HL-60/S4 treated with phorbol 12-myristate 13-acetate at 8.2 ng/mL for 4 days and 3 days (cell line): ENCODE data around the gene CUTC.
"Not testable (repeated sequence)": the region's sequence is repeated elsewhere in the genome, so short reads cannot be mapped to it uniquely, and the experiment has no call there.

Source experiments
- in situ Hi-C: fragments of 300-500 bp; cut with MboI; formaldehyde crosslinking; loops from 2 replicates; pipeline ENCODE4 v1.15.0; 2022; ENCODE audit warnings: low sequenced_read_pairs

Gene CUTC, protein sequence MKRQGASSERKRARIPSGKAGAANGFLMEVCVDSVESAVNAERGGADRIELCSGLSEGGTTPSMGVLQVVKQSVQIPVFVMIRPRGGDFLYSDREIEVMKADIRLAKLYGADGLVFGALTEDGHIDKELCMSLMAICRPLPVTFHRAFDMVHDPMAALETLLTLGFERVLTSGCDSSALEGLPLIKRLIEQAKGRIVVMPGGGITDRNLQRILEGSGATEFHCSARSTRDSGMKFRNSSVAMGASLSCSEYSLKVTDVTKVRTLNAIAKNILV

DNA sequence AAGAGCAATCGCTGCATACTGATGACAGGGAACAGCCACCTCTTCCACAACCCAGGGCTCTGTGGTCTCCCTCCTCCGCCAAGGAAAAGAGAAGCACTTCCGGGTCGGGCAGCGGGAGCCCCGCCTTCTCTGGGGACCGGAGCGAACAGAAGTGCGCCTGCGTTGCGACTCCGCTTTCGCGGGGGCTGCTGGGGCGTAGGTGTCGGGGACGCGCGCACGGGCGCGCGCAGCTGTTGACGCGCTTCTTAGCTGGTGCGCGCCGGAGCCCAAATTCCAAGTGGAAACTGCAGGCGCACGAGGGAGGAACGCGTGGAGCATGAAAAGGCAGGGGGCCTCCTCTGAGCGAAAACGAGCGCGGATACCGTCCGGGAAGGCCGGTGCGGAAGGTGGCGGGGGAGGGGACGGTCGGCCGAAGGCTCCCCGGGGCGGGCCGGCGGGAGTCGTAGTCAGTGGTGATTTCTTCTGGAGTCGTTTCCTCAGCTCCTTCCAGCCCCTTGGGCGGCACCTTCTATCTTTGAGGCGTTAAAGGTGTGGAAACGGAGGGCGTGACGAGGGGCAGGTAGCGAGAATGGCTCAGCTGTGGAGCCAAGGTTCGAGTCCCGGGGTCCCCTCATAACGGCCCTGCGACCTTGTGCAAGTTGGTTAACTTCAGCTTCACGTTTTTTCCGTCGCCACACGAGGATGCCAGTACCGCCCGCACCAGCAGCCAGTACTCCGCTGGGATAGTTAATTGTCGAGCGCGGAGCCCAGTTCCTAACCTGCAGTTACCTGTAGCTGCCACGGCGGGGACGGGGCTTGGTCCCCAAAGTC is at the start of gene CUTC, which contains the start of gene COX15:
TSS of gene CUTC (plus strand) at position 202 of the 810 bp plus-strand sequence. CDS start at position 317, 115 bp downstream.
TSS of gene COX15 (minus strand) at position 95 of the 810 bp plus-strand sequence. CDS start at position 17, 78 bp downstream.
- in situ Hi-C loops = no loop called here

DNA sequence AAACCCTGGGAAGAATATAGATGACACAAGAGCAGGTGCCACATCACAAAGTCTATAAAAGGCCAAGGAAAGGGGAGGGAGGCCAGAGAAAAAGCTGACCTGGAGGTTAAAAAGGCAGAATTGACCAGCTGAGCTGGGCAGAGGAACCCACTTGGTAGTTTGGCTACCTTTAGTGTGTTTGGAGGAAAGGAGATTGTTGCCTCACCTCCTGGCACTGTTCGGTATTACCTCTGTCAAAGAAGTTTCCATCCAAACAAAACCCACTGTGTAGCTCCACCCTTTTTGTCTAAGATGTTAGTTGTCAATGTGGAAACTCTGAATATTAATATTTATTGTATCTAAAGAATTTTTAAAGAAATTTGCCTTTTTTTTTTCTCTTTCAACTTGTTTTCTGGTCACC is 49.3 kb upstream of the CUTC start:
- in situ Hi-C loops = no loop called here

DNA sequence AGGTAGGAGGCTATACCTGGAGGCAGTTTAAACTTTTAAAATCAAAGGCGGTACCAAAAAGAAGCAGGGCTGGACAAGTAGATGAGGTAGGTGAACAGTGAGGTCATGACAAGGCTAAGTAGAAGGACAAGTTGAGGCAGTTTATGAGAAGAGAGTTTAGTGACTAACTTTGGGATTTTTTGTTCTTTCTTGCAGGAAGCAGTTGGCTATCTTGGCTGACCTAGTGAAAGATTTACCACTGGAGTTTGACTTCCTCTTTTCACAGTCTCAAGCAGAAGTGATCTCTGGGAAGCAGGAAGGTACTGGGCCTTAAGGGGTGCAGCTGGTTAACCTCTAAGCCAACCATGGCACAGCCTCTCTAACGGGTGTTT is 46.5 kb upstream of the CUTC start:
- in situ Hi-C loops = no loop called here

DNA sequence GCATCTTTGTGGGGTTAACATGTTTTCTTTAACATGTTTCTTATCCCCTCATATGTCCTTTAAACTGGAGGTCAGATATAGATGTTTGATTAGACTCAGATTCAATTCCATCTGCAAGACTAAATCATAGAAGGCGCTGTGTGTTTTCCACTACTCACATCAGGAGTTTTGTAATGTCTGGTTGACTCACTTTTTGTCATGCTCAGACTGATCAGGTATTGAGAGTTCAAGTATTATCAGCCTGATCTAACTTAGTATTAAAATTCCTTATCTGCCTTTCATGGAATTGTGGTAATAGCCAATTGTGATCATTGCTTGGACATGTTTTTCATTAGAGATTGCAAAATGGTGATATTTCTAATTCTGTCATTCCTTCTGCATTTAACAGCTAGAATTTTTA is 42.6 kb upstream of the CUTC start:
- in situ Hi-C loops = no loop called here

DNA sequence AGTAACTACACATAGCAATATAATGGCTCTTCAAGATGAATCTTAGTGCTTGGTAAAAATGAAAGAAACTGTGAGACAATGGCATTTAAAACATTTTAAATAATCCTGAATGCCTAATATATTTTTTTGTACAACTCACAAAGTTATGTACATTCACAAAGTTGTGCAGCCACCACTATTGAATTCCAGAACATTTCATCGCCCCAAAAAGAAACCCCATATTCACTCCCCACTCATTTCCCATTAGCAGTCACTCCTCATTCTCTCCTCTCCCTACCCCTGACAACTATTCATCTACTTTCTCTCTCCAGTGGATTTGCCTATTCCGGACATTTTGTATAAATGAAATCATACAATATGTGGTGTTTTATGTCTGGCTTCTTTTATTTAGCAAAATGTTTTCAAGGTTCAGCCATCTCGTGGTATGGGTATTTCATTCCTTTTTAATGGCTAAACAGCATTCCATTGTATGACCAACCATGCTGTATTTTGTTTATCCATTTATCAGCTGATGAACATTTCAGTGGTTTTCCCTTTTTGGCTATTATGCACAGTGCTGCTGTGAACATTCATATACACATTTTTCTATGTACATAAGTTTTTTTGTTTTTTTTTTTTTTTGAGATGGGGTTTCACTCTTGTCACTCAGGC is 38.0 kb upstream of the CUTC start:
- in situ Hi-C loops = no loop called here

DNA sequence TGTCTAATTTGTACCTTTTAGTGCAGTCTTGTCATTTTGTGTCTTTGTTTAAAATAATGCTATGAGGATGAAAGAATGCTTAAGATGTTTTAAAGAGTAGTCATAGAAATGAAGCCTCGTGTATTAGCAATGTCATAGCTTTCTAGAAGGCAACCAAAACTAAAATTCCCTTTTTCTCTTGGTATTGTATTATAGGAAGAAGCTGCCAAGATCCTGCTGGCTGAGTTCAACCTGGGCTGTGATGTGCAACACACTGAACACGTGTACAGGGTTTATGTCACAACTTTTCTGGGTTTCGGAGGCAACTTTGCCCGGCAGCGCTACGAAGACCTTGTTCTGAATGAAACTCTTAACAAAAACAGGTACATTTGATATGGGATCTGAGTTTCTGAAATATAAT is 36.3 kb upstream of the CUTC start:
- in situ Hi-C loops = no loop called here

DNA sequence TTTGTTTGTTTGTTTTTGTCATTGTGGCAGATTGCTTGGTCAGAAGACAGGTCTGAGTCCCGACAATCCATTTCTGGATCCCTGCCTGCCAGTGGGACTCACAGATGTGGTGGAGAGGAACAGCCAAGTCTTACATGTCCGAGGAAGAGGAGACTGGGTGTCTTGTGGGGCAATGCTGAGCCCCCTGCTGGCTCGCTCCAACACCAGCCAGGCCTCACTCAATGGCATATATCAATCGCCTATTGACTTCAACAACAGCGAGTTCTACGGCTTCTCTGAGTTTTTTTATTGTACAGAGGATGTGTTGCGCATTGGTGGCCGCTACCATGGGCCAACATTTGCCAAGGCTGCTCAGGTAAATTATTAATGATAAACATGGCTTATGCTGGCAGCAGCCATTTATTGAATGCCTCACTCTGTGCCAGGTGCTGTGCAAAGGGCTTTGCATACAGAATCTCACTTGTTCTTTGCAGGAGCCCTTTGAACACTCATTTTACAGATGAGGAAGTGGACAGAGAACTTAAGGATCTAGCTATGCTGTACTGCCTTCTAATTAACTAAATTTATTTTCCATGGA is 33.4 kb upstream of the CUTC start:
- in situ Hi-C loops = no loop called here

DNA sequence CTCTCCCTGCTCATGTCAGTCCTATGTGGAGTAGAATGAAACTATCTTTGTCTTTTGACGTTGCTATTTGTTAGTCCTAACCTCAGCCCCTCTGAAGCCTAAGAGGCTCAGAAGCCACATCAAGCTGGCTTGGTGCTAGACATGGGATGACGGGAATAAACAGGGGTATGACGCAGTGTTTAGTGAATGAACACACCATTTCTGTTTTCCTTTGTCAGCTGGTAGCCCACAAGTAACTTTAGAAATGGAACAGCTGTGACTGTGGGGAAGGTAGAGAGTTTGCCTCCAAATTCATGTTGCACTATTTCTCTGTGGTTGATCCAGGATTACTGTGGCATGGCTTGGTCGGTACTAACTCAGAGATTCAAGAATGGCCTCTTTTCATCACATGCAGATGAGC is 31.4 kb upstream of the CUTC start:
- in situ Hi-C loops = loop anchor here (25.0 kb wide), 1 partner anchor 263 kb away; the partner anchor contains the start of gene GOT1

DNA sequence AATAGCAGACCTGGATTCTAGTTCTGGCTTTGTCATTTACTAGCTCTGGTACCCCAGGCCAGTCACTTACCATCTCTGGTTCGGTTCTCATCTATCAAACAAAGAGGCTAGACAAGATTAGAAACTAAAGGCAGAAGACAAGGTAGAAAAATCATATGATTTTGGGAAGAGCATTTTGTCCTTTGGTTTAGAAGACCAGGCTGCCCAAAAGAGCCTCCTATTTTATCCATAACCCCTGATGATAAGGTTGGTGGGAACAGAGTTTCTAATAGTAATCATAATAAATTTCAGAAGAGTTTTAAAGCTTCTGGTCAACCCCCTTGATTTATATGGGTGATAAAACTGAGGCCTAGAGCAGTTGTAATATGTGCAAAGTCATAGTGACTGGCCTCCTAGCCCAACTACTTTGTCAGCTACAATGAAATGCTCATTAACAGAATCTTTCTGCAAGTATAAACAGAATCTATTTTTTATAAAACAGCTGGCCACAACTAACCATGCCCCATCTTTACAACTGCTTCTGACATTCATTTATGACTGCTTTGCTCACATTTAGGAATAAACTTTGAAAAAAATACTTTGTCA is 23.5 kb upstream of the CUTC start:
- in situ Hi-C loops = loop anchor here (25.0 kb wide), 1 partner anchor 271 kb away; the partner anchor contains the start of gene GOT1

DNA sequence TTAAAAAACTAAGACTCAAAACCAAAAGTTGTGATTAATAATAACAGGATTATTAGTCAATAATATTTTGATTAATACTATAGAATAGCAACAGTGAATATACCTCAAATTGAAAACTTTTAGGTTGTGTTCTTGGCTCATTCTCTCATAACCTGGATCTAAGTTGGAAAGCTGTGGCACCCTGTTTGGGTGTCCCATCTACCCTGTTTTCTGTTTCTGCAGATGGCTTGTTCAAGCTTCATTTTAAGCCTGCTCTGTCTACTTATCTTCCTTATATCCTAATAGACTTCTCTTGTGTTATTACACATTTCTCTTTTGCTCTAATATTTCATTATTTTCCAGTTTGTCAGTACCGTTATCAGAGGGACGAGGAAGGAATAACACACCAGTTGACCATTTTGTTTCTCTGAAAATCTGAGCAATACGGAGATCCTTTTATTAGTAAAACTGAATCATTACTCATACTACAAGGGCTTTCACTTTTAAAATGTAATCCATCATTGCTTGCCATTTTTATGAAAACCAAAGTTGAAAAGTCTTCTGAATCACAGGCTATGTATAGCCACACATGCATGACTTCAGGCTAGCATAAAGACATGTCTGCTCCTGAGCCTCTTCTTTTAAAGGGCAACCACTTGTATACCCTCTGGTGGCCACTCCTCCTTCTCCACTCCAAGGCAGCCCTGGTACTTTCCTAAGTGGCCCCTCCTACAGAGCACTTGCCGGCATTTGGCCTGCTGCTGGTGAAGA is 22.4 kb upstream of the CUTC start:
- in situ Hi-C loops = loop anchor here (25.0 kb wide), 1 partner anchor 272 kb away; the partner anchor contains the start of gene GOT1

DNA sequence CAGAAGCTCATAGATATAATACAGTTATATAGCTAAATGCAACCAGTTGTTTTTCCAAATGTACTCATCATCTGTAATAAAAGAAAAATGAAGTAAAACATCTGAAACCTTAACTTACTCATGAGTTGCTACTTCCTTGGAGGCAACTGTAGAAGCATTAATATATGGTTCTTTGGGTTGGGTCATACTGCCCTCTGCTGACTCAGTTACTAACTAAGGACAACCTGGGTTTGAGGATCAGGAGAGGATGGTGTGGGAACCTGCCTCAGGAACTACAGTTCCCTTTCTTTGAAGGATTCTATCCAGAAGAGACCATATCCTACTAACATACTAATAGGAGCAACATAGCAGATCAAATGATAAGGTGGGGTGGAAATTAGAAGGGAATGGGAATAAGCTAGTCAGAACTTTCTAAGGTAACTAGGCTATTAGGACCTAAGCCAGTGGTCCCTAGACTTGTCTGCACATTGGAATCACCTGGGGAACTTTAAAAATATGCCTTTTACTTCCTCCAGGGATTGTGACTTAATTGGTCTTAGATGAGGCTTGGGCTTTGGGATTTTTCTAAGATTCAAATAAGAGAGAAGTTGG is 20.8 kb upstream of the CUTC start:
- in situ Hi-C loops = loop anchor here (25.0 kb wide), 1 partner anchor 274 kb away; the partner anchor contains the start of gene GOT1

DNA sequence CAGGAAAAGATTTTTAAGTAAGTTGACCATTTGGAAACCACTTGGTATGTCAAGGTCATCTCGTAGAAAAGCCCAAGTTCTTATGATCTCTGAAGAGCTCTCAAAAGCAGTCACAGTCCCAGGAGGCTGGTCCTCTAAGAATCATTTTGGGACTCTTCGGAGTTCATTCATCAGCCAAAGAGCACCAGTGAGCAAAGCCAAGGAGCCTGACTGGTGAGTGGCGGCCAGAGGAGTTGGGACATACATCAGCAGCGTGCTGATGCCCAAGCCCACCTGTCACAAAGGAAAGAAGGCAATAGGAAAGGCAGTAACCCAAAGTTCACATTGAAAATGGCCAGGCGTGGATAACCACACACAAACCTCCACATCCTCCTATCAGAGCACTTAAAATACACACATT is 17.6 kb upstream of the CUTC start:
- in situ Hi-C loops = loop anchor here (25.0 kb wide), 1 partner anchor 277 kb away; the partner anchor contains the start of gene GOT1

DNA sequence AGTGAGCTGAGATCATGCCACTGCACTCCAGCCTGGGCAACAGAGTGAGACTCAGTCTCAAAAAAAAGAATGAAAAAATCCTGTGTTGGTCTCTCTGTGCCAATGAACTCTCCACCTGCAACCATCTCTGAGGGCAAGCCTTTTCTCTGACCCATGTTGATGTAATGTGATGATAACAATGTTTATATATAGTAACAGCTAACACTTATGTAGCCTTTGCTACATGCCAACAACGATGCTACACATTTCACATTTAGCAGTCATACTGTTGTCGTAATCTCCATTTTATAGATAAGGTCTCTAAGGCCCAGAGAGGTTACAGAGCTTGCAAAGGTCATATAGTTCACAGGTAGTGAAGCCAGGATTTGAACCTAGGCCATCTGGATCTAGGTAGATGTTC is 11.6 kb upstream of the CUTC start:
- in situ Hi-C loops = loop anchor here (25.0 kb wide), 1 partner anchor 283 kb away; the partner anchor contains the start of gene GOT1

DNA sequence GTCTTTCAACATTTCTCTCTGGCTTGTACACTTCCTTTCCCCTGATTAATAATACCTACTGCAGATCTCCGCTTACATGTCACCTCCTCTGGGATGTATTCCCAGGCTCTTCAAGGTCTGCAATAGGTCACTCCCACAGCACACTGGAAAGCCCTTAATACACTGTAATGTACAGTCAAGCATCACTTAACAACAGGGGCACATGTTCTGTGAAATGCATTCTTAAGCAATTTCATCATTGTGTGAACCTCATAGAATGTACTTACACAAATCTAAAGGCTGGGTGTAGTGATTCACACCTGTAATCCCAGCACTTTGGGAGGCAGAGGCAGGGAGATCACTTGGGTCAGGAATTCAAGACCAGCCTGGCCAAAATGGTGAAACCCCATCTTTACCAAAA is 2.0 kb upstream of the CUTC start:
- in situ Hi-C loops = no loop called here

DNA sequence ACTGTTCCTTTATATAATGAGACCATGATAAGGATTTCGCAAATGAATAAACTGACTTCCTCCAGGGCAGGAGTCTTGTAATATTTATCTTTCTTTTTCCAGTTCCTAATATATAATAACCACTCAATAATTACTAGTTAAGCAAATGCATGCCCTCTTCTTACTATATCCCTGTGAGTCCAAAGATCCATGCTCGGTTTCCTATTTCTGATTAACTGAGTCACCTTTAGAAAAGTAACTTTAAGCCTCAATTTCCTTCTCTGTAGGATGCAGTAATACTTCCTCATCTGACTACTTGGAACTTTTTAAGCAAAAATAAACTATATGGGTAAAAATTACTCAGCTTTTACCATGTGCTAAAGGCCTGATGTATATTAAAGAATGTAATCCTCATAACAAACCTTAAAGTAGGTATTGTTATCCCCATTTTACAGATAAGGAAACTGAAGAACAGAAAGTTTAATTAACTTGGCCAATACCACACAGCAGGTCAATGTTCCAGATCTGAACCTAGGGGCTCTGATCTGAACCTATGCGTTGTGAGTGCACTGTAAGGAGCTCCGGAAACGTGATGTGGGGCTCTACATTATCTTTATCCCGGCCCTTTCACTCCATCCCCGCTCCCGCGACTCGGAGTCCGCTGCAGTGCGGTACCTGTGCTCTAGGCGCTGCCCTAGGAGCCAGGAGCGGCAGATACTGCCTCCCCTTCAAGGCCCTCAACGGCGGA is 565 bp upstream of the CUTC start:
- in situ Hi-C loops = no loop called here

DNA sequence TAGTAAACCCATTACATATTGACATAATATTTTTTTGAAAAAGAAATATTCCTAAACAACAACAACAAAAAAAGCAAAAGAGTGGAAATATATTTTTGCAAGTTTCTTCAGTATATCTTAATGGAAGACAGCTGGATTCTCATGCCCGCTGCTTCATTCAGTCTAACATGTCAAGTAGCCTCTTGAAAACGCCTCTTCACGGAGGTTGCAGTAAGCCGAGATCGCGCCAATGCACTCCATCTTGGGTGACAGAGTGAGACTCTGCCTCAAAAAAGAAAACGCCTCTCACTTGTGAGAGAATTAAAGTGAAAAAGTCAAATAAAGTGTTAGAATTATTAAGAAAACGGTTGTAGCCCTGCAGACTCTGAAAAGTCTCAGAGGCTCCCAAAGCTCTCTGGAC is 1.3 kb downstream of the CUTC start:
- in situ Hi-C loops = no loop called here

DNA sequence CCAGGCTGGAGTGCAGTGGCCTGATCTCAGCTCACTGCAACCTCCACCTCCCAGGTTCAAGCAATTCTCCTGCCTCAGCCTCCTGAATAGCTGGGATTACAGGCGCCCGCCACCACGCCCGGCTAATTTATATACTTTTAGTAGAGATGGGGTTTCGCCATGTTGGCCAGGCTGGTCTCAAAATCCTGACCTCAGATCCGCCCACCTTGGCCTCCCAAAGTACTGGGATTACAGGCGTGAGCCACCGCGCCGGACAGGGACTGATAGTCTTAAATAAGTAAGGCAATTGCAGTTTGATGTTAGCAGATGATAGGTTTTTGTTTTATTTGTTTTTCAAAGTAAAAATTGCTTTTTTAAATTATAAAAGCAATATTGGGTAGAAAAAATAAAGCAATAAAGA is 2.1 kb downstream of the CUTC start:
- in situ Hi-C loops = not testable (repeated sequence)

DNA sequence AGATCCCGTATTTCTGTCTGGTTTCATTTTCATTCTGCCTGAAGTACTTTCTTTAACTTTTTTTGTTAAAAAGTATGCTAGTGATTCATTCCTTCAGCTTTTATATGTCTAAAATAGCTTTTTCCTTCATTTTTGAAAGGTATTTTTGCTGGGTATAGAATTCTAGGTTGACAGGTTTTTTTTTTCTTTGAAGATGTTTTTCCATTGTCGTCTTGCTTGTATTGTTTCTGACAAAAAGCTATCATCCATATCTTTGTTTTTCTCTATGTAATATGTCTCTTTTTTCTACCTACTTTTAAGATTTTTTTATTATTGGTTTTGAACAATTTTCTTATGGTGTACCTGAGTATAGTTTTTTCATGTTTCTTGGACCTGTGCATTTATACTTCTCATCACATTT is 8.2 kb downstream of the CUTC start:
- in situ Hi-C loops = no loop called here
